GM18505 (cell line): ENCODE measurements around the gene LRG1.

ENCODE experiments used
- ATAC-seq: cut with Tn5 transposase; IDR thresholded peaks from one replicate; pipeline ENCODE4 v1.9.1; 2021; ENCODE audit not compliant: unreplicated experiment
- POLR2A ChIP-seq: IDR thresholded peaks from 4 replicates; pipeline ENCODE4 v1.6.1; 2011; ENCODE audit warnings: borderline replicate concordance; ENCODE audit not compliant: insufficient read depth, insufficient read length; ENCODE audit errors: extremely low read depth

The LRG1 gene

DNA sequence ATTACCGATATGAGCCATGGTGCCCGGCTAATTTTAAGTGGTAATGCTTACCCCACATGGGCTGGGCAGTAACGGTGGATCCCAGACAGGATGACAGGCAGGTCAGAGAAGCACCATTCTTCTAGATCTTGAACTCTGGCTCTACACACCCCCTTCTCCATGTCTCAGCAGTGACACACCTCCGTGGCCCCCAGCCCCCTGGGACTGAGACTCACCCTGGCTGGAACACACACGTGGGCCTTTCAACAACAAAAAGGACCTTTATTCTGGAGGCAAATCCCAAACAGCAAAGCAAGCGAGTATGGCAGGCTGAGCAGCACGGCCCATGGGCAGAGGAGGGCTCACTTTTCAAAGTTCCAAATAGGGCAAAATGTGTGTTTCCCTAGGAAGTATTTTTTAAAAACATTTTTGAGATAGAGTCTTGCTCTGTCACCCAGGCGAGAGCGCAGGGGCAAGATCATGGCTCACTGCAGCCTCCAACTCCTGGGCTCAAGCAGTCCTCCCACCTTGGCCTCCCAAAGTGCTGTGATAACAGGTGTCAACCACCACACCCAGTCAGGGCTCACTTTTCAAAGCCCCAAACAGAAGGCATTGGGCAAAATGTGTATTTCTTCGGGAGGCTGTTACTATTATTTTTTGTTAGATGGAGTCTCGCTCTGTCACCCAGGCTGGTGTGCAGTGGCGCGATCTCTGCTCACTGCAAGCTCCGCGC lies 17.4 kb downstream of the LRG1 start:
- no peak for TF ChIP-seq POLR2A
- no peak for ATAC-seq

DNA sequence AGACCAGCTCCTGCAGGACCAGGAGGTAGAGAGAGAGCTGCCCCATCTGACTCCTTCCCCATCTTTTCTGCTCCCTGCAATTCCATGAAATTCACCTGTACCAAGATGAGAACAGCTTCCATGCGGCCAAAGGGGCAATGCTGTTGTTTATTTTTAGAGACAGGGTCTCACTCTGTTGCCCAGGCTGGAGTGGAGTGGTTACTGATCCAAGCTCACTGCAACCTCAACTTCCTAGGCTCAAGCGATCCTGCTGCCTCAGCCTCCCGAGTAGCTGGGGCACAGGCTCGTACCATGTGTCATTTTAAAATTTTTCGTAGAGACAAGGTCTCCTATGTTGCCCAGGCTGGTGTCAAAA lies 18.0 kb downstream of the LRG1 start:
- ATAC-seq, result no peak
- TF ChIP-seq POLR2A, result no peak

DNA sequence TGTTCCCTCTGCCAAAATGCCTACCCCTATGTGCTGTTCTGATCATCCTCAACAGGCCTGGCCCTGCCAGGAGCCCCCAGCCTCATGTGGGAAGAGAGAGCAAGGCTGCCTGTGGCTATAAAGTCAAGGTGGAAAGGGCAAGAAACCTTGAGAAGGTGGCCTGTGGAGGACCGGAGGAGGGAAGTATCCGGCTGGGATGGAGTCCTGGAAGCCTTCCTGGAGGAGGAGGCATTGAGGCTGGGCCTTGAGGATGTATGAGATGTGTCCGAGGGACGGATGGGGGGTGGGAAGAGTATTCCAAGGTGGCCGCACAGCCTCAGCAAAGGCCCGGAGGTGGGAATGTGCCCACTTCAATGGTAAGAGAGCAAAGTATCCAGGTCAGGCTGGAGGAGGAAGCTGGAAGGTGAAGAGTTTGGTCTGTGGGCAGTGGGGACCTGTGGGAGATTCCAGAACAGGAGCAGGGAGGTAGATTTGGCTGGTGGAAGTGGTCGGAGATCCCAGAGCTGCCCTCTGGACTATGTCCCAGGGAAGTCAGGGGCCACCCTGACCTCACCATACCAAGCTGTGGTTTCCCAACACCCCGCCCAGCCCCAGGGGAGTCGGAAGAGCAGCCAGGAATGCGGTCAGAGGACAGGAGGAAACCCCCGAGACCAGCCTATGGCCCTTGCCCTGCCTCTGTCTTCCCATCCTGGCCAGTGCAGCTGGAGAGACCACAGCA lies 18.5 kb downstream of the LRG1 start:
- no peak for TF ChIP-seq POLR2A
- ATAC-seq, result no peak

DNA sequence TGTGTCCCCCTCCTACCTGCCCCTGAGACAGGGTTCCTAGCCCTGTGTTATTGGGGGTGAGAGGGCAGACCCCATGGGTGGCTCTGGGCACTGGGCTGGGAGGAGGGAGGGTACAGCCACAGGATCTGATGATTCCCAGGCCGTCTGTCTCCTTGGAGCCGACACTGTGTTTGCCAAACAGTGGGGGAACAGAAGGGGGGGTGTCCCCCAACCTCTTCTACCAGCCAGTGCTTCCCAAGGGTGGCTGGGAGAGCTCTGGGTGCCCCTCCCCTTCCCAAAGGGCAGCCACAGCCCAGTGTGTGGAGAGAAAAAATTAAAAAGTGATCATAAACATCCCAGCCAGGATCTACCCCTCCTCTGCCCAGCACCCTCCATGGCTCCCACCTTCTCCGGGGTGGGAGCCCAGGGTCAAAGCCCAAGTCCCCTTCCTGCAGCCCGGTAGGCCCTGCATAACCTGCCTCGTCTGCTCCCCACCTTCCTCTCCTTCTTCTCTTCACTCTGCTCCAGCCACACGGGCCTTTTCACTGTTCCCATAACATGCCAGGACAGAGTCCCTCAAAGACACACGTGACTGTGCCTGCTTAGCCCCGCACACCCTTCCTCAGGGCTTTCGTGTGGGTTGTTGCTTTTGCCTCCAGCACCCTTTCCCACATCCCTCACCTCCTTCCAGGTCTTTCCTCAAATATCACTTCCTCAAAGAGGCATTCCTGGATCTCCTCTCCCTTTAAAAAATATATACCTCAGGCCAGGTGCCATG lies 20.1 kb downstream of the LRG1 start:
- no peak for ATAC-seq
- TF ChIP-seq POLR2A, result no peak

DNA sequence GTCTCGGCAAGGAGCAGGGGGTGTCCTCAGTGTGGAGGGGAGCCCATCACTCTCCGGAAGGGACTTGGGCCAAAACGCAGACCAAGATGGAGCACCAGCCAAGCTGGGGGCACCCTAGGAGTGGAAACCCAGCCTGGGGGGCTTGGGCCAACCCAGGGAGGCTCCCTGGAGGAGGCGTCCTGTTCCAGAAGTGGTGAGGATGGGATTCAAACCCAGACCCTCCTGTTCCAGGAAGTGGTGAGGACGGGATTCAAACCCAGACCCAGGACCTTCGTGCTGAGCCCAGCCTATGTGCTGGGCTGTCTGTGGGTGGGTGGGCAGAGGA lies 20.7 kb downstream of the LRG1 start:
- TF ChIP-seq POLR2A, result no peak
- ATAC-seq, result no peak

DNA sequence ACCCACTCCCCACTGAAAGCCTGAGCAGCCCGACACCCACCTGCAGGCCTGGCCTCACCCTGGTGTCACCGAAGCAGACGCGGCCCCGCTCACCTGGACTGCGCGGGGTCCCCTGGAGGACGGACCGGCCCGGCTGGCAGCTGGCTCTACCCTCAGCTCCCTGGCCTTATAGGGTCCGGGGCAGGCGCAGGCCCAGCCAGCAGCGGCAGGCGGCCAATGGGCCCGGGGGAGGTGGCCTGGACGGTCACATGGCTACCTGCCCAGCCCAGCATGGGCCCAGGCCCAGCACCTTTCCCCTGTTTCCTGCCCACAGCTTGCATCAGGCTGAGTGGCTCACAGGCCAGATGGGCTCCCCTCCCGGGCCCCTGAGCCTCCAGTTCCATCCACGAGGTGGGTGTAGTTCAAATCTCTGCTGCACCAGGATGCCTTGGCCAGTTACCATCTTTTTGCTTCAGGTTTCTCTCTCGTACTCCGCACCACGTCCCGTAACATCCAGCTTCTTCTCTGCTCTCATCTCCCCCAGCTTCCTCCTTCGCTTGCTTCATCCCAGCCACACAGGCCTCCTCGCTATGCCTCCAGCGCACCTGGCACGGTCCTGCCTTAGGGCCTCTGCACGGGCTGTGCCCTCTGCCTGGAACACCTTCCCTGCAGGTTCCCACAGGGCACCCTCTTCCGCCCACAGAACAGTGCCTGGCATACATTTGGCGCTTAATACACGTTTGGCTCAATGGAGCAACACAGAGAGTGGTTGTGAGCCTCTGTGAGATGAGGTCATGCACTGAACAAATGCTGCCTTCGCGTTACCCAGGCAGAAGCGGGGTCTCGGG lies 21.3 kb downstream of the LRG1 start, which contains the start of gene PLIN4:
Gene PLIN4 (minus strand): TSS at position 142 of the 827 bp plus-strand sequence. CDS start 214 bp downstream, outside the sequence.
- no peak for ATAC-seq
- TF ChIP-seq POLR2A, result no peak

DNA sequence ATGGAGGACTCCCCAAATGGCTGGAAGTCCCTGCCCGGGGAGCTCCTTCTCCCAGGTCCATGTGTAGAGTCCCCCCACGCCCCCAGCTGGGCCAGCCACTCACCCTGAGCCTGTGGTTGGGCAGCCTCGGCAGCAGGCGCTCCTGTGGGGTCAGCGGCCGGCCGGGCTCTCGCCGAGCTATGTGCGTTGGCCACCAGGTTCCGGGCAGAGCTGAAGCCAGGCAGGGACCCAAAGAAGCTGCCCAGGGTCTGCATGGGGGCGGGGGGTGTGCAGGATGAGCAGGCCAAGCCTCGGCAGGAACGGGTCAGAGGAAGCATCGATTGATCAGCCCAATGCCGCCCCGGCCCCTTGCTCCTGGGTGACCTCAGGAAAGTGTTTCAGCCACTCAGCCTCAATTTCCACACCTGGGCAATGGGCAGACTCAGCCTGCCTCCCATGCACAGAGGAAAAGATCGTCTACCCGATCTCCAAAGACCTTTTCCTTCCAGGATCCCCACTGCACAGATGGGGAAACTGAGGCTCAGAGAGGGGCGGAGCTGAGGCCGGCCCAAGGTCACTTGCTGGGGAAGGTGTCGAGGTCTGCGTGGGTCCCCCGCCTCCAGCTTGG lies 22.3 kb downstream of the LRG1 start:
- no peak for ATAC-seq
- no peak for TF ChIP-seq POLR2A

DNA sequence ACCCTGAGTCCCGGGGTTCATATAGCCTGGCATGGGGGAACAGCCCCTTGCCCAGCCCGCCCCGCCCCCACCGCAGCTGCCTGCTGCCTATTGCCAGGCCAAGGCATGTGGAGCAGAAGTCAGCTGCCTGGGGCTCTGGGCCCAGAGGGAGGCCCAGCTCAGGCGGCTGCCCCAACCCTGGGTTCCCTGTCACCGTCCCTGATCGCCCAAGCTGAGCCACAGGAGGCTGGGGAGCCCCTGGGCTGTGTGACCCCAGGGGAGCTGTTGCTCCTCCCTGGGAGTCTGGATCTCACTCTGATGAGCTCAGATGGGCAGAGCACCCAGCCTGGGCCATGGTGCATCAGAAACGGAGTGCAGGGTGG lies 22.9 kb downstream of the LRG1 start:
- TF ChIP-seq POLR2A, result no peak
- no peak for ATAC-seq

DNA sequence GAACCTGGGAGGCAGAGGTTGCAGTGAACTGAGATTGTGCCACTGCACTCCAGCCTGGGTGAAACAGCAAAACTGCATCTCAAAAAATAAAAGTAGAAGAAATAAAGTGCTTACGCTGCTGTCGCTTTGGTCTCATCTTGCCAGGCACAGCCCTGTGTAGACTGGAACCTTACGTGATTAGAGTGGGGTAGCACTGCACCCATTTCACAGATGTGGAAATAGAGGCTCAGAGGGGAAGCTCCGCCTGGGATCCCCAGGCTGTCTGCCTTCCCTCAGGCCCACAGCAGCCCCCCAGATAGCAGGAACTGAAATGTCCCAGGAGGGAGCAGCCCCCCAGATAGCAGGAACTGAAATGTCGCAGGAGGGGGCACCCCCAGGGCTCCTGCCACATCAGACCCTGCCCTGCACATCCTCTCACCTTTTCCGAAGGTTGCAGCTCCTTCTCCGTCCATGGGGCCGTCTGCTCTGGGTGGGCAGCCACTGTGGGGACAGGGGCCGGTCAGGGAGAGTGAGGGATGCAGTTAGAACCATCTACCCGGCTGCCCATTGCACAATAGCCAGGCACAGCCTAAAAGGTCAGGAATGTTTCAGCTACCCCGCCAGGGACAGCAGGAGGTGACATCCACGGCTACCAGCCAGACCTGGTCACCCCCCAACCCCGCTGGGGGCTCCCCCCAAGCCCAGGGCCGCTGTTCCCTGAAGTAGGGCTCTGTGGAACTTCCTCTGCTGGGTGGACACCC lies 23.5 kb downstream of the LRG1 start:
- no peak for TF ChIP-seq POLR2A
- no peak for ATAC-seq

DNA sequence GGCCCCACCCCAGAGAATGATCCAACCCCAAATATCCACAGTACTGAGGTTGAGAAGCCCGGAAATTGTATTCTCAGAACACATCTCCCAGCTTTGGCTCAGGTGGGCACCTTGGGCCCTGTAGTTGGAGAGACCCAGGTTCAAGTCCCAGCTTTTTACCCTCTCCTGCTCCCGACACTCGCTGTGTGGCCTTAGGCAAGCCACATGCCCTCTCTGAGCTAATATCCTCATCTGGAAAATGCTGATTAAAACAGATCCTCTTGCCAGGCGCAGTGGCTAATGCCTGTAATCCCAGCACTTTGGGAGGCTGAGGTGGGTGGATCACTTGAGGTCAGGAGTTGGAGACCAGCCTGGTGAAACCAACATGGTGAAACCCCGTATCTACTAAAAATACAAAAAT lies 24.1 kb downstream of the LRG1 start:
- no peak for TF ChIP-seq POLR2A
- ATAC-seq, result no peak

DNA sequence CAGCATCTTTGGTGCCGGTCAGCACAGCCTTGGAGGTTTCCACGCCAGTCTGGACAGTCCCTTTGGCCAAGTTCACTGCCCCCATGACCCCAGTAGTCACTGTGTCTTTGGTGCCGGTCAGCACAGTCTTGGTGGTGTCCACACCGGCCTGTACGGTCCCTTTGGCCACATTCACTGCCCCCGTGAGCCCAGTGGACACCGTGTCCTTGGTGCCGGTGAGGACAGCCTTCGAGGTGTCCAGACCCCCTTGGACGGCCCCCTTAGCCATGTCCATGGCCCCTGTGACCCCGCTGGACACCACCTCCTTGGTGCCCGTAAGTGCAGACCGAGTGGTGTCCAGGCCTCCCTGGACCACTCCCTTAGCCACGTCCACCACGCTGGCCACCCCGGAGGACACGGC lies 26.6 kb downstream of the LRG1 start:
- ATAC-seq, result no peak
- TF ChIP-seq POLR2A, result no peak

DNA sequence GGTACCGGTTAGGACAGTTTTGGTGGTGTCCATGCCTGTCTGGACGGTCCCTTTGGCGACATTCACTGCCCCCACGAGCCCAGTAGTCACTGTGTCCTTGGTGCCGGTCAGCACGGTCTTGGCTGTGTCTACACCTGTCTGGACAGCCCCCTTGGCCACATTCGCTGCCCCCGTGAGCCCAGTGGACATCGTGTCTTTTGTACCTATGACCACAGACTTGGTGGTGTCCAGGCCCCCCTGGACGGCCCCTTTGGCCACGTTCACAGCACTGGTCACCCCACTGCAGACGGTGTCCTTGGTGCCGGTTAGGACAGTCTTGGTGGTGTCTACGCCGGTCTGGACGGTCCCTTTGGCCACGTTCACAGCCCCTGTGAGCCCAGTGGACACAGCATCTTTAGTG lies 27.8 kb downstream of the LRG1 start:
- ATAC-seq, result no peak
- no peak for TF ChIP-seq POLR2A
